GM20431 (cell line): Measurements from ENCODE around the gene NME7.

Source experiments
- in situ Hi-C: fragments of 300-500 bp; cut with MseI, MboI; formaldehyde crosslinking; loops from one replicate; pipeline ENCODE4 v1.15.0; 2020; ENCODE audit warnings: low sequenced_read_pairs; ENCODE audit not compliant: unreplicated experiment

Gene NME7

DNA sequence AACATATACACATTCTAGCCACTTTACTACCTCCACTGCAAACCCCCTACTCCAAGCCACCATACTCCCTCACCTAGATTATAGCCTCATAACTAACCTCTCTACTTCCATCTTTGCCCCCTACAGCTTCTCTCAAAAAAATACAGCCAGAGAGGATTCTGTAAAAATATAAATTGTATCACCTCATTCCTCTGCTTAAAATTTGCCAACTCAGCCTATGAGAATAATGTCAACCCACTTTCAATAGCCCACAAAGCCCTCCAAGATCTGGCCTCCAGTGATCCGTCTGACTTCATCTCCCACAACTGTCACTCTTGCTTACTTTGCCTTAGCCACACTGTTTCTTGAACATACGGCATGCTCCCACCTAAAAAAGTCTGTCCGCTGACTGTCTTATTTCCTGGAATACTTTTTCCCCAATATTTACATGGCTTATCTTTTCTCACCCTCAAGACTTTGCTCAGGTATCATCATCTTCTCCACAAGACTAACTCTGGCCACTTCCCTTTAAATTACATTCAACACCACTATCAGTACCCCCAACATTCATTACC, 21.5 kb downstream of the NME7 start:
- in situ Hi-C loops: loop anchor here (25.0 kb wide), 1 partner anchor 734 kb away; no protein-coding TSS in a partner anchor

DNA sequence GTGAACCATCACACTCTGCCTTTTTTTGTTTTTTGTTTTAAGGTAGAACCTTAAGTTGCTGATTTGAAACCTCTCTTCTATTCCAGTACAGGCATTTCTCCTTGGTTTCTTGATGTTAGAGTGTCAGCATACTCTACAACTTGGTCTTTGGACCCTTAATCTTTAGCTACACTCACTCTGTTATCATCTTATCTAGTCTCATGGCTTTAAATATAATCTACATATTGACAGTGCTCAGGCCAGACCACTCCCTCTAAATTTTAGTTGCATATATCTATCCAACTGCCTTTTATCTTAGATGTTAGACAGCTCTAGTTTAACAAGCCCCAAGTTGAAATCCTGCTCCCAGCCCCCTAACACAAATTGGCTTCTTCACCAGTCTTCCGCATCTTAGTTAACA, 22.1 kb downstream of the NME7 start:
- in situ Hi-C loops: loop anchor here (25.0 kb wide), 1 partner anchor 733 kb away; no protein-coding TSS in a partner anchor

DNA sequence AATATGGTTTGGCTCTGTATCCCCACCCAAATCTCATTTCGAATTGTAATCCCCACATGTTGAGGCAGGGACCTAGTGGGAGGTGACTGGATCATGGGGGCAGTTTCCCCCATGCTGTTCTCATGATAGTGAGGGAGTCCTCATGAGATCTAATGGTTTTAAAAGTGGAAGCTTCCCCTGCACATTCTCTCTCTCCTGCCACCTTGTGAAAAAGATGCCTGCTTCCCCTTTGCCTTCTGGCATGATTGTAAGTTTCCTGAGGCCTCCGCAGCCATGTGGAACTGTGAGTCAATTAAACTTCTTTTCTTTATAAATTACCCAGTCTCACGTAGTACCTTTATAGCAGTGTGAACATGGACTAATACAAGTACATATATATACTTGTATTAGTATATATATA, 25.5 kb downstream of the NME7 start:
- in situ Hi-C loops: loop anchor here (25.0 kb wide), 1 partner anchor 730 kb away; no protein-coding TSS in a partner anchor

- in situ Hi-C loops: loop anchor here (25.0 kb wide), 1 partner anchor 729 kb away; no protein-coding TSS in a partner anchor
Observed at GRCh38 chr1:169340882-169341281, 26.7 kb downstream of the NME7 start.

GRCh38 chr1:169339773-169340172, 27.8 kb downstream of the NME7 start:
- in situ Hi-C loops: loop anchor here (25.0 kb wide), 1 partner anchor 727 kb away; no protein-coding TSS in a partner anchor

DNA sequence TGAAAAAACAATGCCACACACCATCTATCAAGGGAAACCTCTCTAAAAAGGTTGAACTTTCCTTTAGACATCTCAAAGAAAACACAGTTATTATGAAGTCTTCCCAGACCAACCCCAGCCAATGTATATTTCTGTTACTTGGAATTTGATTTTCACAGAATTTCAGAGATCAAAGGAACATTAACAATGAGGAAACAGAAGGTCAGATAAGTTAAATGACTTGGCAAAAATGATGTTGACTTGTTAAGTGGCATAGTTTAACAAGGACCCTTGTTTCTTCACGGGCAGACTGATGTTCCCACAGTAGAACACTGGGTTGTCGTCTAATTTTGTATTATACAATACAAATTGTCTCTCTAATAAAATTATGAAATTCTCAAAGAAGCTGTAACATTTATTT, 29.0 kb downstream of the NME7 start:
- in situ Hi-C loops: loop anchor here (25.0 kb wide), 1 partner anchor 726 kb away; no protein-coding TSS in a partner anchor

- in situ Hi-C loops: loop anchor here (25.0 kb wide), 1 partner anchor 725 kb away; no protein-coding TSS in a partner anchor
Observed at GRCh38 chr1:169336947-169337715, 30.5 kb downstream of the NME7 start.

DNA sequence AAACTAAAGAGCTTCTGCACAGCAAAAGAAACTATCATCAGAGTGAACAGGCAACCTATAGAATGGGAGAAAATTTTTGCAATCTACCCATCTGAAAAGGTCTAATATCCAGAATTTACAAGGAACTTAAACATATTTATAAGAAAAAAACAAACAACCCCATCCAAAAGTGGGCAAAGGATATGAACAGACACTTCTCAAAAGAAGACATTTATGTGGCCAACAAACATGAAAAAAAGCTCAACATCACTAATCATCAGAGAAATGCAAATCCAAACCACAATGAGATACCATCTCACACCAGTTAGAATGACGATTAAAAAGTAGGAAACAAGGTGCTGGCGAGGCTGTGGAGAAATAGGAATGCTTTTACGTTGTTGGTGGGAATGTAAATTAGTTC, 32.9 kb downstream of the NME7 start:
- in situ Hi-C loops: loop anchor here (25.0 kb wide), 1 partner anchor 722 kb away; no protein-coding TSS in a partner anchor

- in situ Hi-C loops: loop anchor here (25.0 kb wide), 1 partner anchor 719 kb away; no protein-coding TSS in a partner anchor
Observed at GRCh38 chr1:169330927-169331326, 36.7 kb downstream of the NME7 start.

- in situ Hi-C loops: loop anchor here (25.0 kb wide), 1 partner anchor 717 kb away; no protein-coding TSS in a partner anchor
Observed at GRCh38 chr1:169329383-169329782, 38.2 kb downstream of the NME7 start.

- in situ Hi-C loops: loop anchor here (25.0 kb wide), 1 partner anchor 716 kb away; no protein-coding TSS in a partner anchor
Observed at GRCh38 chr1:169327875-169328274, 39.7 kb downstream of the NME7 start.

GRCh38 chr1:169326956-169327268, 40.7 kb downstream of the NME7 start:
- in situ Hi-C loops: loop anchor here (25.0 kb wide), 1 partner anchor 715 kb away; no protein-coding TSS in a partner anchor

DNA sequence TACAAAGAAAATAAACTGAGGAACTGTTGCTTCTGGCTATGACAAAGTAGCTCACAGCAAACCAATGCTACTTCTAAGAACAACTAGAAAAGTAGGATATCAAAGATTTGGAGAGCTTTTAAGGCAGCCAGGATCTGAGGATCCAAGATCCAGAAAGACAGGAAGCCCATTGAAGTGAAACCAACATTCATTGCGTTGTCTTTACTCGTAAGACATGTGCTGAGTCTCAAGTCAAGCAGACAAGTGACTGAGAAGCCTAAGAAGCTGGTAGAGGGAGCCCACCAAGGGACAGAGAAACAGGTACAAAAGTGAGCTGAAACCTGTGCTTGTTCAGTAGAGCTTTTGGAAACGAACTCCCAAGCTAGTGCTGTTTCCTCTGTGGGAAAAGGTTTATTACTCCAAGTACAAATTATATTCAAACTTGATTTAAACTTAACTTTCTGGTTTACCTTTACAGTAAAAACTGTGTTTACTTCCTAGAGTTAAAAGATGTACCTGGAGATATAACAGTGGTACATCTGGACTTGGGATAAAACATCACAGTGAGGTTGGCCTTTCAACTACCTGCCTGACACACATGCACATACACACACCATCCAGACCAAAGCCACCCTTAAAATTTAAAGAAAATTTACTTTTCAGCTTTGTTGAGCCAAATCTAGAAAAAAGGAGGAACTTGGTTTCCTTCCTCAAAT, 41.2 kb downstream of the NME7 start:
- in situ Hi-C loops: loop anchor here (25.0 kb wide), 1 partner anchor 714 kb away; no protein-coding TSS in a partner anchor

GRCh38 chr1:169325117-169325516, 42.5 kb downstream of the NME7 start:
- in situ Hi-C loops: loop anchor here (25.0 kb wide), 1 partner anchor 713 kb away; no protein-coding TSS in a partner anchor

- in situ Hi-C loops: no loop called here
Observed at GRCh38 chr1:169322138-169322537, 45.5 kb downstream of the NME7 start.

- in situ Hi-C loops: no loop called here
Observed at GRCh38 chr1:169321539-169321938, 46.1 kb downstream of the NME7 start.

- in situ Hi-C loops: no loop called here
Observed at GRCh38 chr1:169318536-169319244, 48.9 kb downstream of the NME7 start.

DNA sequence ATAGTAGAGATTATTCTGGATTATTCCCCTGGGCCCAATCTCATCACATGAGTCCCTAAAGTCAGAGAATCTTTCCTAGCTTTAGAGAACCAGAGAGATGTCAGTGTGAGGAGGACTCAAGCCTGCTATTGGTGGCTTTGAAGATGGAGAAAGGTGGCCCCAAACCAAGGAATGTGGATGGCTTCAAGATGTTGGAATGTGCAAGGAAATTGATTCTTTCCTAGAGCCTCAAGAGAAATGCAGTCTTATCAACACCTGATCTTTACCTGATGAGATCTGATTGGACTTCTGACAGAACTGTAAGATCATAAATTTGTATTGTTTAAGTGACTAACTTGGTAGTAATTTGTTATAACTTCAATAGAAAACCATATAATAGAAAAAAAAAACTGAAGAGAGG, 51.0 kb downstream of the NME7 start:
- in situ Hi-C loops: no loop called here

- in situ Hi-C loops: no loop called here
Observed at GRCh38 chr1:169312084-169312954, 55.3 kb downstream of the NME7 start.
